ENCODE measurements around the gene VKORC1L1.

GRCh38 chr7:65915921-65916657 lies 43.2 kb downstream of the VKORC1L1 start:
- TF ChIP-seq POLR2A (IDR thresholded peaks at IDR 0.05; ENCODE audit: extremely low read depth, insufficient read length) = no peak
- TF ChIP-seq CTCF (IDR thresholded peaks at IDR 0.05; ENCODE audit: low read depth, low read length) = no peak

Data from NB4 (cell line).